ENCODE results near the gene PTPRG.
A peak's percentile ranks its signal among the peaks of the same experiment; 100 is the strongest.

PTPRG gene

GRCh38 chr3:62159709-62160092, 598.3 kb downstream of the PTPRG start:
- DNase-seq (ENCODE audit: low read depth) = no peak

- no peak for DNase-seq (ENCODE audit: low read depth)
Measured at GRCh38 chr3:62161371-62161770, 600.0 kb downstream of the PTPRG start.

- no peak for DNase-seq (ENCODE audit: low read depth)
Measured at GRCh38 chr3:62164196-62164595, 602.8 kb downstream of the PTPRG start.

- DNase-seq (ENCODE audit: low read depth) = no peak
Measured at GRCh38 chr3:62164746-62165145, 603.4 kb downstream of the PTPRG start.

- DNase-seq (ENCODE audit: low read depth) = no peak
Measured at GRCh38 chr3:62167566-62168262, 606.3 kb downstream of the PTPRG start.

- DNase-seq (ENCODE audit: low read depth) = no peak
Measured at GRCh38 chr3:62168356-62168755, 607.0 kb downstream of the PTPRG start.

- DNase-seq (ENCODE audit: low read depth) = no peak
Measured at GRCh38 chr3:62169906-62170660, 608.7 kb downstream of the PTPRG start.

- DNase-seq (ENCODE audit: low read depth) = no peak
Measured at GRCh38 chr3:62171789-62172188, 610.4 kb downstream of the PTPRG start.

- no peak for DNase-seq (ENCODE audit: low read depth)
Measured at GRCh38 chr3:62172199-62172598, 610.8 kb downstream of the PTPRG start.

- DNase-seq (ENCODE audit: low read depth) = no peak
Measured at GRCh38 chr3:62173939-62174515, 612.7 kb downstream of the PTPRG start.

- DNase-seq (ENCODE audit: low read depth) = no peak
Measured at GRCh38 chr3:62175161-62175560, 613.8 kb downstream of the PTPRG start.

GRCh38 chr3:62178032-62178431, 616.7 kb downstream of the PTPRG start:
- DNase-seq (ENCODE audit: low read depth) = no peak

- DNase-seq (ENCODE audit: low read depth) = no peak
Measured at GRCh38 chr3:62178739-62179600, 617.6 kb downstream of the PTPRG start.

GRCh38 chr3:62180514-62180913, 619.1 kb downstream of the PTPRG start:
- no peak for DNase-seq (ENCODE audit: low read depth)

GRCh38 chr3:62183087-62183486, 621.7 kb downstream of the PTPRG start:
- no peak for DNase-seq (ENCODE audit: low read depth)

- no peak for DNase-seq (ENCODE audit: low read depth)
Measured at GRCh38 chr3:62183969-62184368, 622.6 kb downstream of the PTPRG start.

- DNase-seq (ENCODE audit: low read depth) = no peak
Measured at GRCh38 chr3:62184559-62184958, 623.2 kb downstream of the PTPRG start.

GRCh38 chr3:62187022-62187431, 625.7 kb downstream of the PTPRG start:
- DNase-seq (ENCODE audit: low read depth) = no peak

- DNase-seq (ENCODE audit: low read depth) = peak; percentile 49
Measured at GRCh38 chr3:62188681-62189375, 627.5 kb downstream of the PTPRG start.

GRCh38 chr3:62189376-62189698, 628.0 kb downstream of the PTPRG start:
- DNase-seq (ENCODE audit: low read depth) = no peak

GRCh38 chr3:62192891-62193290, 631.5 kb downstream of the PTPRG start:
- no peak for DNase-seq (ENCODE audit: low read depth)
